Fibroblast of lung (primary cell): ENCODE measurements around the gene XIAP.

Source experiments
- EZH2 ChIP-seq: IDR thresholded peaks from 2 replicates; pipeline ENCODE4 v1.5.1; 2012; ENCODE audit warnings: low read length, control low read depth, mild to moderate bottlenecking; ENCODE audit errors: missing control alignments
- TF ChIP-seq, protein P1 (sequence below), 2 donors: IDR thresholded peaks in 1 of 2; conservative IDR thresholded peaks in 1 of 2; 1 replicate in 1 of 2; 2 replicates in 1 of 2; pipeline ENCODE4 v1.5.1; 2011 to 2012; ENCODE audit warnings: low read length in 2 of 2, control low read depth in 1 of 2, inconsistent platforms in 1 of 2, low read depth in 1 of 2, mild to moderate bottlenecking in 1 of 2

DNA sequence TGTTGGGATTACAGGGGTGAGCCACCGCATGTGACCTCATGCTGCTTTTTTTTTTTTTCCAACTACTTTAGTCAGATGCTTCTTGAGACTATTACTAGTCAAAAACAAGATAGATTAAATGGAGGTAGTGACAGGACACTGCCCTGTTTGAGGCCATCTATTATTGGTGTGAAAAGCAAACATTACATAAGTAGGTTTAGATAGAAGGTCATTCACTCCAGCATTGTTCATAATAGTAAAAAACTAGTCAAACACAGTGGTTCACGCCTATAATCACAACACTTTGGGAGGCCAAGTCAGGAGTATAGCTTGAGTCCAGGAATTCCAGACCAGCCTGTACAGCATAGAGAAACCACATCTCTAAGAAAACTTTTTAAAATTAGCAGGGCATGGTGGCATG is 16.3 kb downstream of the XIAP start:
- TF ChIP-seq, protein P1, sequence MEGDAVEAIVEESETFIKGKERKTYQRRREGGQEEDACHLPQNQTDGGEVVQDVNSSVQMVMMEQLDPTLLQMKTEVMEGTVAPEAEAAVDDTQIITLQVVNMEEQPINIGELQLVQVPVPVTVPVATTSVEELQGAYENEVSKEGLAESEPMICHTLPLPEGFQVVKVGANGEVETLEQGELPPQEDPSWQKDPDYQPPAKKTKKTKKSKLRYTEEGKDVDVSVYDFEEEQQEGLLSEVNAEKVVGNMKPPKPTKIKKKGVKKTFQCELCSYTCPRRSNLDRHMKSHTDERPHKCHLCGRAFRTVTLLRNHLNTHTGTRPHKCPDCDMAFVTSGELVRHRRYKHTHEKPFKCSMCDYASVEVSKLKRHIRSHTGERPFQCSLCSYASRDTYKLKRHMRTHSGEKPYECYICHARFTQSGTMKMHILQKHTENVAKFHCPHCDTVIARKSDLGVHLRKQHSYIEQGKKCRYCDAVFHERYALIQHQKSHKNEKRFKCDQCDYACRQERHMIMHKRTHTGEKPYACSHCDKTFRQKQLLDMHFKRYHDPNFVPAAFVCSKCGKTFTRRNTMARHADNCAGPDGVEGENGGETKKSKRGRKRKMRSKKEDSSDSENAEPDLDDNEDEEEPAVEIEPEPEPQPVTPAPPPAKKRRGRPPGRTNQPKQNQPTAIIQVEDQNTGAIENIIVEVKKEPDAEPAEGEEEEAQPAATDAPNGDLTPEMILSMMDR (conservative IDR thresholded peaks at IDR 0.05 in 1 of 2, IDR thresholded peaks at IDR 0.05 in 1 of 2; ENCODE audit: low read depth in 1 of 2, low read length in 2 of 2) = no peak
- no peak for TF ChIP-seq EZH2
